ENCODE results near the gene AKR1B15. TPM values are rescaled to one million over a fixed set of nuclear protein-coding genes. Genes with fewer than 3 reads are reported as not detected.

Gene AKR1B15
- total and polyA plus RNA-seq, 9 of the 15 experiments (the other 6 are each of a cell fraction or from before 2014, with no cell fraction given), result not detected

DNA sequence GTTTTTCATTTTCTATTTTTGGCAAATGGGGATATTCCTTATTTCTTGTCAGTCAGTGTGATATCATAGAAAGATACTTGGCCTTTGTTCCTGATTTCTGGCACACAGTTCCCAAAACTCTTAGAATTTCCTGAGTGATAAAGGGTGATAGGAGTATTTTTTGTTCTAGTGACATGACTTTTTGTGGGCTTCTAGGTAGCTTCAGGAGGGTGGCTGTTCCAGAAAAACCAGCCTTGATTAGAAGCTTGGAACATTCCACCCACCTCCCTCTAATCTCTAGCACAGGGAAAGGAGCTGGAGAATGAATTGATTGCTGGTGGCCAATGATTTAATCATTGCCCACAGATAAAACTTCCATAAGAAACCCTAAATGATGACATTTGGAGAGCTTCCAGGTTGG, 80.5 kb downstream of the AKR1B15 start (continued):
- no peak for TF ChIP-seq STAT5A (IDR thresholded peaks at IDR 0.05; ENCODE audit: borderline replicate concordance, low read length)
- TF ChIP-seq MXI1 (IDR thresholded peaks at IDR 0.05; ENCODE audit: low read depth, low read length), result no peak
- TF ChIP-seq FOXK2 (conservative IDR thresholded peaks at IDR 0.05 in 1 of 2, IDR thresholded peaks at IDR 0.05 in 1 of 2; ENCODE audit: low read depth in 2 of 2), result no peak
- no peak for TF ChIP-seq HNRNPK (IDR thresholded peaks at IDR 0.05; ENCODE audit: low read depth, low read length, poor library complexity, severe bottlenecking)
- TF ChIP-seq SOX6 (IDR thresholded peaks at IDR 0.05), result no peak
- no peak for TF ChIP-seq HCFC1 (IDR thresholded peaks at IDR 0.05; ENCODE audit: low read depth, low read length)

Other genes with a start within 250 kb of the AKR1B15 start
- gene SLC35B4, start 232.2 kb upstream of the AKR1B15 start, total RNA-seq (2014; rRNA removed), result 12.1 and 20.9 TPM in 2 replicates
- gene SLC35B4, start 232.2 kb upstream of the AKR1B15 start, total RNA-seq (2014; rRNA removed; fragmentation: Illumina TruSeq; extraction: Trizol), result 17.6 and 20.0 TPM in 2 replicates
- 21.2 and 22.4 TPM in 2 replicates for gene SLC35B4, start 232.2 kb upstream of the AKR1B15 start, total RNA-seq (2015; rRNA removed; fragmentation: Illumina TruSeq; extraction: Trizol)
- 28.0 and 28.2 TPM in 2 replicates for gene SLC35B4, start 232.2 kb upstream of the AKR1B15 start, total RNA-seq (2021)
- 29.9 and 34.9 TPM in 2 replicates for gene SLC35B4, start 232.2 kb upstream of the AKR1B15 start, polyA plus RNA-seq (2011; rRNA removed)
- 18.1 and 20.4 TPM in 2 replicates for gene SLC35B4, start 232.2 kb upstream of the AKR1B15 start, polyA plus RNA-seq (2014; fragmentation: Illumina TruSeq; extraction: Trizol)
- 1 to 10 TPM; 6.1 to 7.0 TPM for gene SLC35B4, start 232.2 kb upstream of the AKR1B15 start, polyA plus RNA-seq (2014; fragmentation: Nextera tagmentation; extraction: Ambion mirVana)
- gene SLC35B4, start 232.2 kb upstream of the AKR1B15 start, polyA plus RNA-seq (2014; rRNA removed), result 10.0 and 20.4 TPM in 2 replicates
- 2.0 and 2.2 TPM in 2 replicates for gene AKR1B1, start 90.0 kb upstream of the AKR1B15 start, total RNA-seq (2014; rRNA removed)
- gene AKR1B1, start 90.0 kb upstream of the AKR1B15 start, total RNA-seq (2014; rRNA removed; fragmentation: Illumina TruSeq; extraction: Trizol), result 3.7 and 4.5 TPM in 2 replicates
- gene AKR1B1, start 90.0 kb upstream of the AKR1B15 start, total RNA-seq (2015; rRNA removed; fragmentation: Illumina TruSeq; extraction: Trizol), result 3.1 and 3.5 TPM in 2 replicates
- 6.3 TPM in 2 replicates for gene AKR1B1, start 90.0 kb upstream of the AKR1B15 start, total RNA-seq (2021)
- 1.3 and 10.6 TPM in 2 replicates for gene AKR1B1, start 90.0 kb upstream of the AKR1B15 start, polyA plus RNA-seq (2011; rRNA removed)
- 5.6 and 7.1 TPM in 2 replicates for gene AKR1B1, start 90.0 kb upstream of the AKR1B15 start, polyA plus RNA-seq (2014; fragmentation: Illumina TruSeq; extraction: Trizol)
- gene AKR1B1, start 90.0 kb upstream of the AKR1B15 start, polyA plus RNA-seq (2014; fragmentation: Nextera tagmentation; extraction: Ambion mirVana), result 1 to 10 TPM; 6.2 to 7.2 TPM
- 5.3 and 7.0 TPM in 2 replicates for gene AKR1B1, start 90.0 kb upstream of the AKR1B15 start, polyA plus RNA-seq (2014; rRNA removed)
- gene AKR1B10, start 21.5 kb upstream of the AKR1B15 start, total RNA-seq (2014; rRNA removed), result not detected in 2 replicates
- gene AKR1B10, start 21.5 kb upstream of the AKR1B15 start, total RNA-seq (2014; rRNA removed; fragmentation: Illumina TruSeq; extraction: Trizol), result not detected in 2 replicates
- not detected in 2 replicates for gene AKR1B10, start 21.5 kb upstream of the AKR1B15 start, total RNA-seq (2015; rRNA removed; fragmentation: Illumina TruSeq; extraction: Trizol)
- gene AKR1B10, start 21.5 kb upstream of the AKR1B15 start, total RNA-seq (2021), result not detected in 2 replicates
- not detected in 2 replicates for gene AKR1B10, start 21.5 kb upstream of the AKR1B15 start, polyA plus RNA-seq (2011; rRNA removed)
- not detected in 2 replicates for gene AKR1B10, start 21.5 kb upstream of the AKR1B15 start, polyA plus RNA-seq (2014; fragmentation: Illumina TruSeq; extraction: Trizol)
- not detected for gene AKR1B10, start 21.5 kb upstream of the AKR1B15 start, polyA plus RNA-seq (2014; fragmentation: Nextera tagmentation; extraction: Ambion mirVana)
- gene AKR1B10, start 21.5 kb upstream of the AKR1B15 start, polyA plus RNA-seq (2014; rRNA removed), result not detected in 2 replicates
- 16.2 and 17.1 TPM in 2 replicates for gene BPGM, start 97.7 kb downstream of the AKR1B15 start, total RNA-seq (2014; rRNA removed)
- 21.2 and 22.3 TPM in 2 replicates for gene BPGM, start 97.7 kb downstream of the AKR1B15 start, total RNA-seq (2014; rRNA removed; fragmentation: Illumina TruSeq; extraction: Trizol)
- 16.3 and 17.7 TPM in 2 replicates for gene BPGM, start 97.7 kb downstream of the AKR1B15 start, total RNA-seq (2015; rRNA removed; fragmentation: Illumina TruSeq; extraction: Trizol)
- 14.1 and 15.7 TPM in 2 replicates for gene BPGM, start 97.7 kb downstream of the AKR1B15 start, total RNA-seq (2021)
- gene BPGM, start 97.7 kb downstream of the AKR1B15 start, polyA plus RNA-seq (2011; rRNA removed), result 18.0 and 24.1 TPM in 2 replicates
- gene BPGM, start 97.7 kb downstream of the AKR1B15 start, polyA plus RNA-seq (2014; fragmentation: Illumina TruSeq; extraction: Trizol), result 23.3 and 25.3 TPM in 2 replicates
- 10 to 100 TPM; 33.0 to 46.1 TPM for gene BPGM, start 97.7 kb downstream of the AKR1B15 start, polyA plus RNA-seq (2014; fragmentation: Nextera tagmentation; extraction: Ambion mirVana)
- gene BPGM, start 97.7 kb downstream of the AKR1B15 start, polyA plus RNA-seq (2014; rRNA removed), result 17.0 and 20.3 TPM in 2 replicates
- gene CALD1, start 230.5 kb downstream of the AKR1B15 start, total RNA-seq (2014; rRNA removed), result not detected in 2 replicates
- gene CALD1, start 230.5 kb downstream of the AKR1B15 start, total RNA-seq (2014; rRNA removed; fragmentation: Illumina TruSeq; extraction: Trizol), result not detected in 2 replicates
- gene CALD1, start 230.5 kb downstream of the AKR1B15 start, total RNA-seq (2015; rRNA removed; fragmentation: Illumina TruSeq; extraction: Trizol), result not detected in 2 replicates
- gene CALD1, start 230.5 kb downstream of the AKR1B15 start, total RNA-seq (2021), result 0.40 and 0.89 TPM in 2 replicates
- gene CALD1, start 230.5 kb downstream of the AKR1B15 start, polyA plus RNA-seq (2011; rRNA removed), result not detected in 2 replicates
- gene CALD1, start 230.5 kb downstream of the AKR1B15 start, polyA plus RNA-seq (2014; fragmentation: Illumina TruSeq; extraction: Trizol), result not detected in 2 replicates
- not detected for gene CALD1, start 230.5 kb downstream of the AKR1B15 start, polyA plus RNA-seq (2014; fragmentation: Nextera tagmentation; extraction: Ambion mirVana)
- gene CALD1, start 230.5 kb downstream of the AKR1B15 start, polyA plus RNA-seq (2014; rRNA removed), result not detected in 2 replicates

Data from K562 (cell line).